NCI-H2196 (cell line): ENCODE data around the gene PIK3C2G.

Experiments used
- DNase-seq: peaks from one replicate; lab custom pipeline; 2025; ENCODE audit not compliant: unreplicated experiment; lab: John Stamatoyannopoulos, UW

Gene PIK3C2G

GRCh38 chr12:18629445-18629844, 368.1 kb downstream of the PIK3C2G start:
- DNase-seq, result no peak

- no peak for DNase-seq
Observed at GRCh38 chr12:18629916-18630315, 368.6 kb downstream of the PIK3C2G start.

- DNase-seq, result no peak
Observed at GRCh38 chr12:18631339-18631738, 370.0 kb downstream of the PIK3C2G start.

- DNase-seq, result no peak
Observed at GRCh38 chr12:18632848-18633247, 371.5 kb downstream of the PIK3C2G start.

- no peak for DNase-seq
Observed at GRCh38 chr12:18634382-18634781, 373.1 kb downstream of the PIK3C2G start.

GRCh38 chr12:18640321-18640955, 379.1 kb downstream of the PIK3C2G start:
- DNase-seq, result no peak

- DNase-seq, result no peak
Observed at GRCh38 chr12:18643681-18644080, 382.4 kb downstream of the PIK3C2G start.

GRCh38 chr12:18644564-18644963, 383.2 kb downstream of the PIK3C2G start:
- DNase-seq, result no peak

- no peak for DNase-seq
Observed at GRCh38 chr12:18646286-18646890, 385.1 kb downstream of the PIK3C2G start.

GRCh38 chr12:18651525-18651924, 390.2 kb downstream of the PIK3C2G start:
- no peak for DNase-seq

GRCh38 chr12:18652596-18652995, 391.3 kb downstream of the PIK3C2G start:
- DNase-seq, result no peak

GRCh38 chr12:18653465-18653864, 392.1 kb downstream of the PIK3C2G start:
- no peak for DNase-seq

- no peak for DNase-seq
Observed at GRCh38 chr12:18655351-18655750, 394.0 kb downstream of the PIK3C2G start.

- no peak for DNase-seq
Observed at GRCh38 chr12:18658179-18658578, 396.9 kb downstream of the PIK3C2G start.

GRCh38 chr12:18658829-18659228, 397.5 kb downstream of the PIK3C2G start:
- no peak for DNase-seq

GRCh38 chr12:18676141-18676540, 414.8 kb downstream of the PIK3C2G start:
- no peak for DNase-seq

GRCh38 chr12:18676996-18677588, 415.8 kb downstream of the PIK3C2G start:
- no peak for DNase-seq

GRCh38 chr12:18681818-18682217, 420.5 kb downstream of the PIK3C2G start:
- DNase-seq, result no peak

- no peak for DNase-seq
Observed at GRCh38 chr12:18683327-18684013, 422.2 kb downstream of the PIK3C2G start.

GRCh38 chr12:18684430-18684829, 423.1 kb downstream of the PIK3C2G start:
- no peak for DNase-seq

- DNase-seq, result no peak
Observed at GRCh38 chr12:18689771-18690170, 428.5 kb downstream of the PIK3C2G start.

GRCh38 chr12:18690653-18691052, 429.3 kb downstream of the PIK3C2G start:
- no peak for DNase-seq
